Left hindlimb (tissue), 1 donor: ENCODE data around the gene DDX5.
"Not testable (repeated sequence)": the region's sequence is repeated elsewhere in the genome, so short reads cannot be mapped to it uniquely, and the experiment has no call there.

ENCODE experiments used
- DNase-seq: peaks from one replicate; pipeline ENCODE4 v3.0.0-alpha.2; 2018

Gene DDX5

DNA sequence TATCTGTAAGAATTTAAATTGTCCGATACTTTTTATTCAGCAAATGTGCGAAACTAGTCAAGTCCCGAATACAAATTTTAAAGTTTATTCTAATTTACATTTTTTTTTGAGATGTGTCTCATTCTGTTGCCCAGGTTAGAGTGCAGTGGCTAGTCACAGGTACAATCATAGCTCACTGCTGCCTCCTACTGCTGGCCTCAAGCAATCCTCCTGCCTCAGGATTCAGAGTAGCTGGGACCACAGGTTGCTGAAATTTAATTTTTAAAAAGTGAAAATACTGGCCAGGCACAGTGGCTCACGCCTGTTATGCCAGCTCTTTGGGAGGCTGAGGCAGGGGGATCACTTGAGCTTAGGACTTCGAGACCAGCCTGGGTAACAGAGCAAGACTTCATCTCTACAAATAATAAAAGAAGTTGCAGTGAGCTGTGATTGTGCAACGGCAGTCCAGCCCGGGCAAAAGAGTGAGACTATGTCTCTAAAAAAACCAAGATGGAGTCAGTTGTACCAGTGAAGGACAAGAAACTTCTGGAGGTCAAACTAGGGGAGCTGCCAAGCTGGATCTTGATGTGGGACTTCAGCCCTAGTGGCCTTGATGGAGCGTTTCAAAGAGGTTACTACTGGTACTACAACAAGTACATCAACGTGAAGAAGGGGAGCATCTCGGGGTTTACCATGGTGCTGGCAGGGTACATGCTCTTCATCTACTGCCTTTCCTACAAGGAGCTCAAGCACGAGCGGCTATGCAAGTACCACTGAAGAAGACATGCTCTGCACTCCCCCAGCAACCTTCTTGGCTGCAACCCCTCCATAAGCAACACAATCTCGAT is 14.8 kb downstream of the DDX5 start:
- no peak for DNase-seq

GRCh38 chr17:64488301-64488700 is 17.8 kb downstream of the DDX5 start:
- no peak for DNase-seq

- no peak for DNase-seq
These were observed 21.7 kb downstream of the DDX5 start for GRCh38 chr17:64484380-64484779.

DNA sequence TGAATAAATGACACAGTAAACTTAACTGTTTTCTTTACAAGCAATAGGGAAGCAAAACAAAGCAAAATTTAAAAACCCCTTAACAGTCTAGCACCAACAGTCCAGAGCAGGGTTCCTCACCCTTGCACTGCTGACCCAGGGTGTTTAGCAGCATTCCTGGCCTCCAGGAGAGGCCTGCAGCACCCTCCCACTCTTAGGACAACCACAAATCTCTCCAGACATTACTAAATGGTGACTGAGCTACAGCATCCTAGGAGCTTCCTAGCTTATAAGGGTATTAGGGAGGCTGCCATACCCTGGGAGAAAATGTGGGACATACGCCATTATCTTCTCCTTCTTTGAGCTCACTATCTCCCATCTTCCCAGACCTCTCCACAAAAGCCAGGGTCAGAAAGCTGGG is 25.1 kb downstream of the DDX5 start:
- no peak for DNase-seq

DNA sequence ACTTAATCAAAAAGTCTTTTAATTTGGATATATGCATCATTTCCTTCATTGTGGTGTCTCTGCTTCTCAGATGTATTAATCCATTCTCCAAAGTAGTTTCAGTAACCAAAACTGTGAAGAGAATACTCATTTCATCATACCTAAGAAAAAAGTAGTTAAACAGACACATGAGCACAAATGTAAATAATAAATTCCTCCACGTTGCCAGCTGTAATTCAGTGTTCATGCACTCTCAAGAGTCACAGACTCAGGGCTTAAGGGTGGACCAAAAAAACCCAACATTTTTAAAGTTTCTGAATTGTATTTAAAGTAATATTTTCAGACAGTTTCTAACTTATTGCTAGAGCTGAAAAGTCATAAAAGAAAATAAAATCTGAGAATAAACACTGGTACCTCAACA is 28.2 kb downstream of the DDX5 start:
- no peak for DNase-seq

- DNase-seq = no peak
These were observed 33.5 kb downstream of the DDX5 start for GRCh38 chr17:64472564-64472963.

DNA sequence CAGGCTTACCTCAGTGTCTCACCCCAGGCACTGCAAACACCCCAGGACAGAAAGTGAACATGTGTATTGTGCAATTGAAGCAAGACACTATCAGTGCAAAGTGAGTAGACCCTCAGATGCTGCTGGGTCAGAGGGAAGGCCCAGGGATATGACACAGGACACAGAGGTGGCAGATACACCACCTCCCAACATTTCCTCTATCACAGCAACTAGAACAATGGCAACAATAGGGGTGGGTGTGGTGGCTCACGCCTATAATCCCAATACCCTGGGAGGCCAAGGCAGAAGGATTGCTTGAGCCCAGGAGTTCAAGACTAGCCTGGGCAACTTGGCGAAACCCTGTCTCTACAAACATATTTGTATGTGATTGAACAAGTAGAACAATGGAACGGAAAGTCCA is 34.6 kb downstream of the DDX5 start:
- no peak for DNase-seq

GRCh38 chr17:64470625-64471024 is 35.5 kb downstream of the DDX5 start:
- no peak for DNase-seq

- not testable (repeated sequence) for DNase-seq
These were observed 39.3 kb downstream of the DDX5 start for GRCh38 chr17:64466834-64467233.

- DNase-seq = no peak
These were observed 39.9 kb downstream of the DDX5 start for GRCh38 chr17:64466019-64466735.

- no peak for DNase-seq
These were observed 44.3 kb downstream of the DDX5 start for GRCh38 chr17:64461788-64462187.

DNA sequence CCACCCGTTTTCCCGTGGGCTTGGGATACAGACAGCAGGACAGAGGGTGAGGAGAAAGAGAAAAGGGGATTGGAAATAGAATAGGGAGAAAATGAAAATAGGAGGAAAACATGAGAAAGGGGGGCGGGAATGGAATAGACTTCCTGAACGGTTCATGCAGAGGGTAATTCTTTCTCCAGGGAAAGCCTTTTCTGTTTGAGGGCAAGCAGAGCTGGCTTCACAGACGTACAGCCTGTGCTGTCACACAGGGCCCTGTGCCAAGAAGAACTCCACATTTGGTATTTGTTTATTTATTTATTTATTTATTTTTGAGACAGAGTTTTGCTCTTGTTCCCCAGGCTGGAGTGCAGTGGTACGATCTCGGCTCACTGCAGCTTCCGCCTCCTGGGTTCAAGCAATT is 45.1 kb downstream of the DDX5 start:
- DNase-seq = peak; percentile 50

DNA sequence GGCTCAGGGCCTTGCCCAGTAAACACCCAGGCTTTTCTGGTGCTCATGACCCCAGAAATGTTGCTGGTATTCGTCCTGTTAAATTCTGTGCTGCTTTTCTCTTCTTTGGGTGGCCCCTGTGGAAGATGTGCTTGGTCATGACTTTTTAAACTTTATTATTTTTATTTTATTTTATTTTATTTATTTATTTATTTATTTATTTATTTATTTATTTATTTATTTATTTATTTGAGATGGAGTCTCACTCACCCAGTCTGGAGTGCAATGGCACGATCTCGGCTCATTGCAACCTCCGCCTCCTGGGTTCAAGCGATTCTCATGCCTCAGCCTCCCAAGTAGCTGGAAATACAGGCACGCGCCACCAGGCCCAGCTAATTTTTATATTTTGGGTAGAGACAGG is 46.3 kb downstream of the DDX5 start:
- not testable (repeated sequence) for DNase-seq

GRCh38 chr17:64459284-64459747 is 46.8 kb downstream of the DDX5 start:
- no peak for DNase-seq

- DNase-seq = no peak
These were observed 47.3 kb downstream of the DDX5 start for GRCh38 chr17:64458756-64459155.

DNA sequence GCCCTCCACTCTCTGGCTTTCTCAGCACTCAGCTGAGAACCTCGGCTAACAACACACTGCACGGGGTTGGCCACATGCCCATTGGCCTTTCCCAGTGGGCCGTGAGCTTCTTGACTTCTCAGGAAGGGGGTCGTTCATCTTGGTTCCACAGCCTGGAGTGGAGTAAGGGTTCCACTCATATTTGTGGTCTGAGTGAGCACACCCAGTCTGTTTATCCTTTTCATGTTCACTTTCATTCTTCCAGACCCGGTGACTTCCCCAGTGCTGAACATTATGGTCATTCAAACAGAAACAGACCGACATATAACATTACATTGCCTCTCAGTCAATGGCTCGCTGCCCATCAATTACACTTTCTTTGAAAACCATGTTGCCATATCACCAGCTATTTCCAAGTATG is 48.9 kb downstream of the DDX5 start:
- DNase-seq = no peak

DNA sequence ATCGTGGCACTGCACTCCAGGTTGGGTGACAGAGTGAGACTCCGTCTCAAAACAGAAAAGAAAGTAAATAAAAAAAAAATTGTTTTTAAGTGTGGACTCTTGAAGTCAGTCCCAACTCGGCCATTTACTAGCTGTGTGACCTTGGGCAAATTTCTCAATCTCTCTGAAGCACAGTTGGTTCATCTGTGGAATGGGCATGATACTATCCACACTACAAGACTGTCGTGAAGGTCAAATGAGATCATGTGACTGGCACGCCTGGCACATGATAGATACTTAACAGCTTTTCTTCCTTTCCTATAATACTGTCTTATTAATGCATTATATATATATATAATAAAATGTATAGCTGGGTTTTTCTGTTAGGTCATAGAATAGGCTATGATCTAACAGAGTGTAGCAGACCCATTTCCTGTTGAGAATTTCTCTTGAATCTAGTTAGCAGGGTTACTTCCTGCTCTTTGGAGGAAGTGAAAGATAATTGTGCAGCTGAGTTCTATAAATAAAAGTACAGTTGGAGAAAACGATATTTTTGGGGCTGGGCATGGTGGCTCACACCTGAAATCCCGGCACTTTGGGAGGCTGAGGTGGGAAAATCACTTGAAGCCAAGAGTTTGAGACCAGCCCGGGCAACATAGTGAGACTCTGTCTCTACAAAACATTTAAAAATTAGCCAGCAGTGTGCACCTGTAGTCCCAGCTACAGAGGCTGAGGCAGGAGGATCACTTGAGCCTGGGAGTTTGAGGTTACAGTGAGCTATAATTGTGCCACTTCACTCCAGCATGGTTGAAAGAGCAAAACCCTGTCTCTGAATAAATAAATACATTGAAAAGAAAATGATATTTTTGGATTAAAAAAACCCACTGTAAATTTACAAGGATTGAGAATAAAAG is 49.9 kb downstream of the DDX5 start:
- DNase-seq = no peak

- DNase-seq = no peak
These were observed 56.5 kb downstream of the DDX5 start for GRCh38 chr17:64449545-64449944.

- peak; percentile 52 for DNase-seq
These were observed 57.2 kb downstream of the DDX5 start, which contains the start of gene MILR1 for GRCh38 chr17:64448665-64449512. TSS of gene MILR1 (plus strand) at chr17:64449115. CDS start at chr17:64449169, 54 bp downstream.
